NCI-H2029 treated with DMSO at 0.1 percent for 48 hours (cell line): ENCODE measurements around the gene BCKDHA.
"Not testable (repeated sequence)": the region's sequence is repeated elsewhere in the genome, so short reads cannot be mapped to it uniquely, and the experiment has no call there.

Experiments
- DNase-seq: peaks from one replicate; lab custom pipeline; 2025; lab: John Stamatoyannopoulos, UW

The BCKDHA gene

DNA sequence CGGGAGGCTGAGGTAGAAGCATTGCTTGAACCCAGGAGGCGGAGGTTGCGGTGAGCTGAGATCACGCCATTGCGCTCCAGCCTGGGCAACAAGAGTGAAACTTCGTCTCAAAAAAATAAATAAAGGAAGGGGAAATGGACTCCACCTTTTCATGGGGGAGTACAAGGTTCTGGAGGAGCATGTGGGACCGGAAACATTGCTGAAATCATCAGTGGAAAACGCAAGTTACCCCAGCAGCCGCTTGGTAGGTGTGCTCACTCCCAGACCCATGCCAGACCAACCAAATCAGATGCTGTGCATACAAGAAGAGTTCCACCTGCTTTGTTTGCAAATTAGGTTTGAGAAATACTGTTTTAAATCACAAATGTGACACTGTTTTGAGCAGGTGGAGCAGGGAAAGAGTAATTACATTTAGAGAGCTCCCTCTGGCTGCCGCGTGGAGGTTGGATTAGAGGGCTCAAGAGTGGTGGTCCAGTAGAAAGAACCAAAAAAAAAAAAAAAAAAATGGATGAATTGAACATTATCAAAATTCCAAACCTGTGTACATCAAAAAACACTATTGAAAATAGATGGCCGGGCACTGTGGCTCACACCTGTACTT lies 50.2 kb downstream of the BCKDHA start:
- no peak for DNase-seq

DNA sequence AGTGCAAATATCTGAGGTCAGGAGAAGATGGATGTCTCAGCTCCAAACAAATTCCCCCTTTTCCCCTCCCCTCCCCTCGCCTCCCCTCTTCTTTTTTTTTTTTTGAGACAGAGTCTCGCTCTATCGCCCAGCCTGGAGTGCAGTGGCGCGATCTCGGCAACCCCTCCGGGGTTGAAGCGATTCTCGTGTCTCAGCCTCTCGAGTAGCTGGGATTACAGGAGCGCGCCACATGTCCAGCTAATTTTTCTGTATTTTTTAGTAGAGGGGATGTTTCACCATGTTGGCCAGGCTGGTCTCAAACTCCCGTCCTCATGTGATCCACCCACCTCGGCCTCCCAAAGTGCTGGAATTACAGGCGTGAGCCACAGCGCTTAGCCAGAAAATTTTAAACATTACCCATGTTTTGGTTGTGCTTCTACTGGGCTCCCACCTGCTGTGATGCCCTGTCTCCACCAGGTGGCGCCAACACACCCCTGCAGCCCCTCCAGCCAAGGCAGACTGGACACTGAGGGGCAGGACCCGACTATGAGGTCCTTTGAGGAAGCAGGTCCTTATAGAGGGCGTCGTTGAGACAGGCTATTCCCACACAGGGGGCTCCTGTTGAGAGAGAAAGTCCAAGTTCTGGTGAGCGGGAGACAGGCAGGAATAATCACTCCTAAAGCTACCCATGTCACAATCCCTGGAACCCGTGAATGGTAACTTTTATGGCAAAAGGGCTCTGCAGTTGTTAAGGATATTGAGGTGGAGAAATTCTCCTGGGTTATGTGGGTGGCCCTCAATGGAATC lies 51.7 kb downstream of the BCKDHA start:
- peak; percentile 5 for DNase-seq

DNA sequence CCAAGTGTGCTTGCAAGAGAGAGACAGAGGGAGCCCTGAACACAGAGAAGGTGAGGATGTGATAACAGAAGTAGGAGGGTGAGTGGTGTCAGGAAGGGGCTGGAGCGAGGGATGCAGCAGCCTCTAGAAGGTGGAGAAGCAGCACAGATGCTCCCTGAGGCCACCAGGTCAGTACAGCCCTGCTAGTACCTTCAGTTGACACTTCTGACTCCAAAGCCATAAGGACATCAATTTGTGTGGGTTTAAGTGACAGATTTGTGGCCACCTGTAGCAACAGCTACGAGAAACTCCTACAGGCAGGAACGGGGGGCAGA lies 52.2 kb downstream of the BCKDHA start:
- no peak for DNase-seq

DNA sequence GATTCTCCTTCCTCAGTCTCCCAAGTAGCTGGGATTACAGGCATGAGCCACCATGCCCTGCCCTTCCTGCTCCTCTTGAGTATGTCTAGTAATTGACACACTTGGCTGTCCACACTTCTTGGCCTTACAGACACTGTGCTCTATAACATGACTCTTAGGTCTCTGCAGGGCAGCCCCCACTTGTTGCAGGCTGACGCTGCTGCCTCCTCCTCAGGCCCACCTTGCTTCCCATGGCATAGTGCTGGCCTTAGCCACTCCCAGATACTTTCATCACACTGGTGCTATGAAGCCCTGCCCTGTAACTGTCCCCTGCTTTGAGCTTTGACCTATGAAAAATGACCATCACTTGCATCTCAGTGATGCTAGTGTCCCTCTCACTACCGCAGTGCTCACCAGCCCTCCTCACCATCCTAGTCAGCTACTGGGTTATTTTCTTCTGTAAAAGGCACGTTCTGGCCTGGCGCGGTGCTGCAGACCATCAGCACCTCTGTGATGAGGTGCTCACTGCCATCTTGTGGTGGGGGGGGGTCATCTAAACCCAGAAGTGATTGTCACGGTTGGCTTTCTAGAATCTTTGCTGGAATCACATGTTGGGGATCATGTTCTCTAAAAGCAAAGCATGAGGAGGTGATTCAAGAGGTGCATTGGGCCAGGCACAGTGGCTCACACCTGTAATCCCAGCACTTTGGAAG lies 55.1 kb downstream of the BCKDHA start:
- no peak for DNase-seq

DNA sequence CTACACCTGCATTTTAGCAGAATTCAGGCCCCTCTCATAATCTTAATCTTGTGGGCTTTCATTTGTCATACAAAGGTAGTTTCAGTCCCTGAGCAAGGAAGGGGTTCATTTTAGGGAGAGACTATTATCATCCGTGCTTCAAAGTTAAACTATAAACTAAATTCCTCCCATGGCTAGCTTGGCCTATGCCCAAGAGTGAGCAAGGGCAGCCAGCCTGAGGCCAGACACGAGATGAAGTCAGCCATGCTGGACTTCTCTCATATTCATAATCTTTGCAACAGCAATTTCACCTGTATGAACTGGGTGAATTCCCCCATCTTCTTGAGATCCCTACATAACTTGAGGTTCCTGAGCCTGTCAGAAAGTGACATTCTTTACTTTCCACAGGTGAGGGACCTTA lies 58.3 kb downstream of the BCKDHA start:
- no peak for DNase-seq

DNA sequence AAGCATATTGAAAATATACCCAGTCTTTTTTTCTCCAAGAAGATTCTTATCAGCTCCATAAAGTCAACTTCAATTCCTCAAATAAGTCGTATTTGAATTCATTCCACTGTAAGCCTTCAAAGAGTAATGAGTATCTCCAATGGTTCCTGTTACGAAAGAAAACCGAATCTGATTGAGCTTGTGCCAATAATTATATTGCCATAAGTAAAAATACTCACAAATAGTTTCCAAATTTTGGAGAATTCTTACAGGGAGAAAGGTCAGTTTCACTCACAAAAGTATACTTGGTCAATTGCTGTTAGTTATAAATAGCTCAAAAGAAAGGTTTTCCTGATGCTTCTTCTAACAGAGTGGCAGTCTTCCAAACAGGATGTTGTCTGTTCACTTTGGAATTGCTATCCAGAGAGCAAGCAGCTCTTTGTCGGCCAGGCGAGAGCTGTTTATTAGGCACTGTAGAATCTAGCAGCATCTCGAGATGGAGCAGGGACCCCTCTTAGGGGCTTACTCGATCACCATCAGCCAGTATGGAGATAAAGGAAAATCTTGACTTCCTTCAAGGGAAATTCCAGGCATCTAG lies 58.8 kb downstream of the BCKDHA start:
- no peak for DNase-seq

DNA sequence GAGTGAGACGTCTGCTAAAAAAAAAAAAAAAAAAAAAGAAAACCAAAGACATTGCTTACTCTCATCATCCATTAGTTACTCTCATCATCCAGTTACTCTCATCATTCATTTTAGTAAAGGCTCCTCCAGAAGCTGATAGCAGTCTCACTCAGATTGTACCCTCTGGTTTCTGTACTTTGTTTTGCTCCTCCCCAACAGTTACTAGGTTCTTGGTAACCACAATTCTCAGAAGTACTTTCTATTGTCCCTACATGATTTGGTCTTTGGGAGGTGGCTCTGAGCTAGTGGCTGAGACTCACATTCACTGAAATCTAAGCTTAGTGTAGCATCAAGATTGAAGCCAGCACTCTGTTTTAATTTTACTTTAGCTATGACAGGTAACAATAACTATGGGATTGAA lies 59.6 kb downstream of the BCKDHA start:
- DNase-seq: no peak

DNA sequence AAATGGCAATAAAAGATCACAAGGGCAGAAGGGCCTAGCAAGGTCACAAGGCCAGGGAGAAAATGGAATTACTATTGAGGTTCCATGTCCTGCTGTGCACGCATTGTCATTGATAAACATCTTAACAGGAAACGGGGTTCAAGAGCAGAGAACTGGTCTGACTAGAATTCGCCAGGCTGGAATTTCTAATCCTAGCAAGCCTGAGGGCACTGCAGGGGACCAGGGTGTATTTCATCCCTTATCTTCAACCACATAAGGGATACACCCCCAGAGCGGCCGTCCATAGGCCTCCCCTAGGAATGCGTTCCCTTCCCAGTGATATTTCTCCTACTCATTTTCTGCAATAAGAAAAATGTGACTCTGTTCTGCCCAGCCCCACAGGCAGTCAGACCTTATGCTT lies 64.9 kb downstream of the BCKDHA start:
- DNase-seq: no peak

DNA sequence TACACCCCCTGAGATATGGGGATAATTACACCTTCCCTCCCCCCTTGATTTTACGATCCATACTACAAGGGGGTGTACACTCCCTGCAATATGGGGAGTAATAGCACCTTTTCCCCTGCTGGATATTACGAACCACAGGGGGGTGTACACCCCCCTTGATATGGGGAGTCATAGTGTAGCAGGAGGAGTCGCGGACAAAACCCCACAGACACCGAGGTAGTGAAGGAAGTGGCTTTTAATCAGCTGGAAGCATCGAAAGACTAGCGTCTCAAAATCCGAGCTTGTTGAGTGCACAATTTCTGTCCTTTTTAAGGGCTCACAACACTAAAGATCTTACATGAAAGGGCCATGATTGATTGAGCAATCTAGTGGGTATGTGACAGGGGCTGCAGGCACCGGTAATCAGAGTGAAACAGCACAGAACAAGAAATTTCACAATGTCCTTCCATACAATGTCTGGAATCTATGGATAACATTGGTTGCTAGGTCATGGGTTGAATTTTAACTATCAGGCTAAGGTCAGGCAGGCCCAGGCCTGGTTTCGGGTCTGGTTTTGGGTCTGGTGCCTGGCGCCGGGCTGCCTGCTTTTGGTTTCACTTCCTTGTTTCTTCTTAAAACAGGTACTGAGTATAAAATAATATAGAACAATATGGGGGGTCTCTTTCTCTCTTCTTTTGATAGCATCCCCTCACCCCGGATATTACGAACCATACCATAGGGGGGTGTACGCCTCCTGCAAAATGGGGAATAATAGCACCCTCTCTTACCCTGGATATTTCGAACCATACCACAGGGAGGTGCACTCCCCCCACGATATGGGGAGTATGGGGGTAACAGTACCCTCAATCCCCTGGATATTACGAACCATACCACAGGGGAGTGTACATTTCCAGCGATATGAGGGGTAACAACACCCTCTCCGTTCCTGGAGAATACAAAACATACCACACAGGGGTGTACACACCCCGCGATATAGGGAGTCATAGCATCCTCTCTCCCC lies 65.9 kb downstream of the BCKDHA start:
- not testable (repeated sequence) for DNase-seq
